PFSK-1 (cell line): ENCODE data around the gene INS.

ENCODE experiments used
- FOXP2 ChIP-seq: optimal IDR thresholded peaks from 2 replicates; pipeline ENCODE3; 2011; ENCODE audit warnings: borderline replicate concordance, control low read depth, inconsistent platforms; ENCODE audit not compliant: insufficient read depth; ENCODE audit errors: extremely low read length, extremely low read depth
- POLR2AphosphoS5 ChIP-seq: IDR thresholded peaks from 2 replicates; pipeline ENCODE4 v1.6.1; 2012; ENCODE audit warnings: low read depth, mild to moderate bottlenecking, control low read depth, low read length, moderate library complexity
- SIN3A ChIP-seq: IDR thresholded peaks from 2 replicates; pipeline ENCODE4 v1.6.1; 2012; ENCODE audit warnings: mild to moderate bottlenecking, low read length, moderate library complexity, borderline replicate concordance; ENCODE audit not compliant: insufficient read depth

- TF ChIP-seq POLR2AphosphoS5 (no peak), FOXP2 (no peak), SIN3A (no peak)
These were observed 18.5 kb upstream of the INS start for GRCh38 chr11:2179516-2179915.
